ENCODE measurements around the gene CATSPERD.
A peak's percentile ranks its signal among the peaks of the same experiment; 100 is the strongest.
"Not testable (repeated sequence)": the region's sequence is repeated elsewhere in the genome, so short reads cannot be mapped to it uniquely, and the experiment has no call there.

The CATSPERD gene

DNA sequence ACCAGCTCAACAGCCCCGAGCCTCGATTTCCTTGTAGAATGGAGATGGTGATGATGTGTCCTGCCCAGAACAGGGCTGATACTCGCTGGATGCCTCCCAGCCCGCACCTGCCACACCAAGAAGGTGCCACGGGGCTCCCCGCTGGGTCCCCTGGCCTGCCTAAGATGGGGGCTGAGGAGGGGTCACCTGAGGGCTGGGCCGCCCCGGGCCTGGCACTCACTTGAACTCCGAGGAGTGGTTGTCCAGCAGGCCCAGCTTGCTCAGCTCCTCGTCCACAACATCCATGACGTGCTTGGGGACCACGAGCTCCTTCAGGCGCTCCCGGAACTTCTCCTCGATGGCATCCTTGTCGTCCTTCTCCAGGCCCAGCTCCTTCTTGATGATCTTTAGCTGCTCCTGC is 14.9 kb upstream of the CATSPERD start:
- ATAC-seq (no peak), DNase-seq (no peak)
- no peak overlapping the region for H3K4me3 Mint-ChIP-seq

DNA sequence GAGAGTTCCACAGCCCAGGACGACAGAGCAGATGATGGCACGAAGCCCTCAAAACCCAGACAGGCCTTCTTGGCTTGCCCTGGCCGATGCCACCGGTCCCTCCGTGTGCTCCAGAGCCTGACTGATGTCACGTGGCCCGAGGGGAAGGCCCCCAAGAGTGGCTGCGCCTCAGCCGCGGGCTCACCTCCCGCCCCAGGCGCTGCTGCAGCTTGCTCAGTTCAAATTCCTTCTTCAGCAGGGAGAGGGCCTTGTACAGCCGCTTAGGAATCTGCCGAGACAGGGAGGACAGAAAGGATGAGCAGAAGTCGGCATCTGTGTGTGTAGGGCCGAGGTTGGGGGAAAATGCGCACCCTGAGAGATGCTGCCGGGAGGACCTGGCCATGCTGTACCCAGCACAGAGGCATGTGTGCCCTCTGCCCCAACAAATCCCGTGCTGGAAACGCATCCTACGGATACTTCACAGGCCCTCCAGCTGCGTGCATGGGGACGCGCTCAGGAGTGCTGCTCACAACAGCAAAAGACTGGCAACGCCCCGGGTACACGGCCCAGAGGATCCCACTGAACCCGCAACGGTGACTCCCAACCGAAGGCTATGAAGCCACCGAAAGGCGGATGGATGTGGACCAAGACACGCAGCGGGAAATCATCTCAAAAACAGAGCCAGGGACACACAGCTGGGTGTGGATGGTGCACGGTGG is 13.4 kb upstream of the CATSPERD start:
- Mint-ChIP-seq H3K27me3 (no peaks in the 10 kb centered on the region), H3K27ac (peak overlapping the region in 1 of 2 donors; percentile 63), H3K4me1 (no peaks in the 10 kb centered on the region), H3K4me3 (no peak overlapping the region), H3K9me3 (no peaks in the 10 kb centered on the region)
- DNase-seq = no peak
- no peak for ATAC-seq

More for the DNA sequence above, 14.9 kb upstream of the CATSPERD start:
- H3K9me3 Mint-ChIP-seq = no peaks in the 10 kb centered on the region
- H3K4me1 Mint-ChIP-seq = peaks cover 6% of the 10 kb centered on the region
- H3K27me3 Mint-ChIP-seq = no peaks in the 10 kb centered on the region
- peak overlapping the region in 1 of 2 donors; percentile 27 for H3K27ac Mint-ChIP-seq

DNA sequence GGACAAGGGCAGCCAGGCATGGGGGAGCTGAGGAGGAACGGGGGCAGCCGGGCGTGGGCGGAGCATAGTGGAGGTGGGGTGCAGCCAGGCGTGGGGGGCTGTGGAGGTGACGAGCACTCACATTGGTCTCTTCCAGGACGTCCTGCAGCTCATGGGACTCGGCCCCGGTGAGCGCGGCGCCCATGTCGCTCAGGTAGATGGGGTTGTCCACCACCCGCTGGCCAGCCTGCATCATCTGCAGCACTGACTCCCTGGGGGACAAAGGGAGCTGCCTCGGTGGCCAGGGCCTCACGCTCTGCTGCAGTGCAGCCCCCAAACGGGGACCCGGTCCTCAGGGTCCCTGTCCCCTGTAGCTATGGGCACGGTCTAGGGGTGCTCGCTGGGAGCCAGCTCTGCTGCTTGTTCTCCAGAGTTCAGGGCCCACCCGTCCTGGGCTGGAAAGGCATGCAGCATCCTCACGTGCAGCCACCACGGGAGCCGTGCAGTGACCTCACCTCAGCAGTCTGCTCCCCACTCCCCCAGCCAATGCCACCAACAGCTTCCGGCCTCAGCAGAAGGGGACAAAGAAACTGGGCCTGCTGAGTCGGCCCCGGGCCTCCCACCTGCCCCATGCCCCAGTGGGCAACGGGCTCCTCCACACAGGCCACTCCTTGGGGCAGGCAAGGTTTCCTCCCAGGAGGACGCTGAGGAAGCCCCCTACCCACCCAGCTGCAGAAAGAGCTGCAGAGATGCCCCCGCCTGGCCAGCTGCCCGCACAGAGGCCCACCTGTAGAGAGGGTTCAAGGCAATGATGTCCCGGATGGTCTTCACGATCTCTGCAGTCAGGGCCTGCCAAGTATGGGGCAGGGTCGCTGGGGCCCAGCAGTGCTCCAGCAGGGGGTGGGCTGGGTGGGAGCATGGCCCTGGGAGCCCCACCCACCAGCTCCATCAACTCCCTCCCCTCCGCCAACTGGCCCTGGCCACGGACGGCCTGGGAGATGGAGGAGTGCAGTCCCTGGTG is 12.6 kb upstream of the CATSPERD start:
- Mint-ChIP-seq H3K27me3 (no peaks in the 10 kb centered on the region), H3K27ac (no peak overlapping the region), H3K9me3 (no peaks in the 10 kb centered on the region), H3K4me3 (no peak overlapping the region), H3K4me1 (no peaks in the 10 kb centered on the region)
- ATAC-seq = peak; percentile 16
- no peak for DNase-seq

DNA sequence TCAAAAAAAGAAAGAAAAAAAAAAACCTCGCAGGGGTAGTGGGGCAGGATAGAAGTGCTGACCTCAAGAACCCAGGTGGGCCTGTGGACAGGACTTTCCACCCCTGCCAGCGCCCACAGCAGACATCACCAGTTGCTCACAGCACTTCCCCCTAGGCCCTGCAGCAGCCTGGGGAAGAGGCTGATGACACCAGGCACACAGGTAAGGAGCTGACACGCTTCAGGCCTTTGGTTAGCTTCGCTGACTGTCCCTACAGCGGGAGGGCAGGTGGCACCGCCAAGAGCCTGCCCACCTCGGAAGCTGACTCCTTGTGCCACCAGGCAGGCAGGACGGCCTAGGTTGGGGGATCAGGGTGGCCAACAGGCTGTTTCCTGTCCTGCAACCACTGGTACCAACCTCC is 9.4 kb upstream of the CATSPERD start:
- DNase-seq = no peak
- Mint-ChIP-seq H3K4me3 (no peak overlapping the region), H3K4me1 (peaks cover 7% of the 10 kb centered on the region), H3K27ac (peak overlapping the region in 1 of 2 donors; percentile 42), H3K27me3 (no peaks in the 10 kb centered on the region), H3K9me3 (no peaks in the 10 kb centered on the region)
- no peak for ATAC-seq

DNA sequence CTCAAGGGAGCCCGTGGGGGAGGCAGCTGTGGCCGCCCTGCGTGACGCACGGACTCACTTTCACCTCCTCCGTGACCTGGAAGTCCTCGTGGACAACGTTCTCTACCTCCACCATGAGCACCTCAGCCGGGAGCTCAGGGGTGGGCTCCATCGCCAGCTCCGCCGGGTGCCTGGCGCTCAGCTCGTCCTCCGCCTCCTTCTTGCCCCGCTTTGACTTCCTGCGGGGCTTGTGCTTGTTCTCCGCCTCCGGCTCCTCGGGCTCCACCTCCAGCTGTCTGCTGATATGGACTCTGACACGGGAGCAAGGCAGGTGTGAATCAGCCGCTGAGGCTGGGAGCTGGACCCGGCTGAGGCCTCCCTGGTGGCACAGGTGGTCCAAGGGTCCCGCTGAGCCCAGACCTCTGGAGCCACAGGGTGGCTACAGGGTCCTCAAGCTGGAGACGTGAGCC is 8.7 kb upstream of the CATSPERD start:
- ATAC-seq (no peak), DNase-seq (no peak)
- H3K27me3 Mint-ChIP-seq = no peaks in the 10 kb centered on the region
- peaks cover 8% of the 10 kb centered on the region for H3K4me1 Mint-ChIP-seq
- peak overlapping the region in 1 of 2 donors; percentile 63 for H3K27ac Mint-ChIP-seq
- H3K4me3 Mint-ChIP-seq = no peak overlapping the region
- H3K9me3 Mint-ChIP-seq = no peaks in the 10 kb centered on the region

DNA sequence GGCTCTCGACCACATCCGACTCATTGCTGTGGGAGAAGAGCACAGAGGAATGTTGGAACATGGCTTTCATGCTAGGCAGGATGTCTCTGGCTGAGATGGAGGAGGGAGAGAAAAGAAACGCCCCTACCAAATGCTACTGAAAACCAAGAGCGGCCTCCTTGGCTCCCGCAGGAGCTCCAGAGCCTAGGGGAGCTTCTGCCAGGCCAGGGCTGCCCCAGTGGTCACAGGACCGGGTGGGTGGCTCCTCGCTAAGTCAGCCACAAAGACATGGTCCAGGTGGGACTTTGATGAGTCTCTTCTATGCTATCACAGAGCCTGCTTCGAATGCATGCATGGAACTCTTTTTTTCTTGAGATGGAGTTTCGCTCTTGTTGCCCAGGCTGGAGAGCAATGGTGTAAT is 7.2 kb upstream of the CATSPERD start:
- peak overlapping the region in 1 of 2 donors; percentile 48 for H3K27ac Mint-ChIP-seq

DNA sequence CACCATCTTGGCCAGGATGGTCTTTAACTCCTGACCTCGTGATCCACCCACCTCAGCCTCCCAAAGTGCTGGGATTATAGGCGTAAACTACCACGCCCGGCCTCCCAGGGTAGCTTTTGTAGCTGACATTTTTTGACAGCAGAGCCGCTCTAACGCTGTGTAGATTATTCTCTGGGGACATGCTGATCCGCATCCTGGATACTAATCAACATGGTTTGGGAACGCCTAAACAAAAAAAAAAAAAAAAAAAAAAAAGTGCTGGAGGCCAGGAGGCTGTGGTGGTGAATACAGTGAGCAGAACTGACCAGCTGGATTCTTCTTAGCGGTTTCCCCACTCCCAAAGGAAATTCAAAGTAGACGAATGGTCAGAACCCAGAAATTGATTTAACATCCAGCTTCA is 5.6 kb upstream of the CATSPERD start:
- no peaks in the 10 kb centered on the region for H3K9me3 Mint-ChIP-seq
- ATAC-seq (no peak), DNase-seq (no peak)
- no peak overlapping the region for H3K27ac Mint-ChIP-seq
- peaks cover 33% of the 10 kb centered on the region for H3K4me1 Mint-ChIP-seq
- no peak overlapping the region for H3K4me3 Mint-ChIP-seq
- no peaks in the 10 kb centered on the region for H3K27me3 Mint-ChIP-seq

More for the DNA sequence above, 7.2 kb upstream of the CATSPERD start:
- Mint-ChIP-seq H3K9me3 (no peaks in the 10 kb centered on the region), H3K27me3 (no peaks in the 10 kb centered on the region), H3K4me1 (peaks cover 23% of the 10 kb centered on the region), H3K4me3 (no peak overlapping the region)
- ATAC-seq = no peak
- no peak for DNase-seq

DNA sequence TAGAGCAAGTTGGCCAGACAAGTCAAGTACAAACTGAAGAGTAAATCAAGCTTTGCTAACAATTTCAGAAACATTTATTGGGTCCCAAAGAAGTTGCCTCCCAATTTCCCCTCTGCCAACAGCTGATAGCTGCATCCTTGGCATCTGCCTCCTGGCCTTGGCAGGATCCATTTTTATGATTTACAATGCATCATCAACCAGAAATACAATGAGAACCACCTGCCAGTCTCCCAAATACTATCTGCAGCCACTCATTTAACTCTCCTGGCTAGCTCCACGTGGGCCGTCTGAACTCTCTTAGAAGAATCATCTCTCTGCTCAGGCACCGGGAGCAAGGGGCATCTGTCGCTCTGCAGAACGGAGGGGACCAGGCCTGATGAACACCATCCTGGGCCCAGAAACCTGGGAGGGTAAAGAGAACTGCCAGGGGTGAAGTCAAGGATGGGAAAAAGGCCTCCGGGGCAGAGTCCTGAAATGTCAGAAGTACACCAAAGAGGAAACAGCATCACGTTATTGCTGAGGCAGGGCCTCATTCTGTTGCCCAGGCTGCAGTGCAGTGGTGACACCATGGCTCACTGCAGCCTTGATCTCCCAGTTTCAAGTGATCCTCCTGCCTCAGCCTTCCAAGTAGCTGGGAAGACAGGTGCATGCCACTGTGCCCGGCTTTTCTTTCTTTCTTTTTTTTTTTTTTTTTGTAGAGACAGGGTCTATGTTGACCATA is 3.1 kb upstream of the CATSPERD start:
- DNase-seq = no peak
- Mint-ChIP-seq H3K4me3 (peak overlapping the region; percentile 92 to 93), H3K27me3 (no peaks in the 10 kb centered on the region), H3K4me1 (peaks cover 46% of the 10 kb centered on the region), H3K27ac (peak overlapping the region; percentile 100), H3K9me3 (no peaks in the 10 kb centered on the region)
- no peak for ATAC-seq

DNA sequence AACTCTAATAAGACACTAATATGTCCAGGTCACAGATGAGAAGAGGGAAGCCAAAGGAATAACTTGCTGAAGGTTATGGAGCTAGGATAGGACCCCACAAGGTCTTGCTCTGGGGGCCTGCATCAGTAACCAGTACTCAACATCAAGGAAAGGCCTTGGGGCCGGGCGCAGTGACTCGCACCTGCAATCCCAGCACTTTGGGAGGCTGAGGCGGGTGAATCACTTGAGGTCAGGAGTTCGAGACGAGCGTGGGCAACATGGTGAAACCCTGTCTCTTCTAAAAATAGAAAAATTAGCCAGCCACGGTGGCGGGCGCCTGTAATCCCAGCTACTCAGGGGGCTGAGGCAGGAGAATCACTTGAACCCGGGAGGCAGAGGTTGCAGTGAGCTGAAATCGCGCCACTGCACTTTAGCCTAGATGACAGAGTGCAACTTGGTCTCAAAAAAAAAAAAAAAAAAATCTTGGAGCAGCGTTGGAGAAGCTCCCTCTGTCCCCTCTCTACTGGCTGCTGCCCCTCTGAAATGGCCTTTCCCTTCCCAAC is 2.3 kb upstream of the CATSPERD start:
- DNase-seq (peak; percentile 51 to 71), ATAC-seq (no peak)
- Mint-ChIP-seq H3K4me3 (peak overlapping the region; percentile 92 to 93), H3K27me3 (no peaks in the 10 kb centered on the region), H3K4me1 (peaks cover 46% of the 10 kb centered on the region), H3K27ac (peak overlapping the region; percentile 100), H3K9me3 (no peaks in the 10 kb centered on the region)

DNA sequence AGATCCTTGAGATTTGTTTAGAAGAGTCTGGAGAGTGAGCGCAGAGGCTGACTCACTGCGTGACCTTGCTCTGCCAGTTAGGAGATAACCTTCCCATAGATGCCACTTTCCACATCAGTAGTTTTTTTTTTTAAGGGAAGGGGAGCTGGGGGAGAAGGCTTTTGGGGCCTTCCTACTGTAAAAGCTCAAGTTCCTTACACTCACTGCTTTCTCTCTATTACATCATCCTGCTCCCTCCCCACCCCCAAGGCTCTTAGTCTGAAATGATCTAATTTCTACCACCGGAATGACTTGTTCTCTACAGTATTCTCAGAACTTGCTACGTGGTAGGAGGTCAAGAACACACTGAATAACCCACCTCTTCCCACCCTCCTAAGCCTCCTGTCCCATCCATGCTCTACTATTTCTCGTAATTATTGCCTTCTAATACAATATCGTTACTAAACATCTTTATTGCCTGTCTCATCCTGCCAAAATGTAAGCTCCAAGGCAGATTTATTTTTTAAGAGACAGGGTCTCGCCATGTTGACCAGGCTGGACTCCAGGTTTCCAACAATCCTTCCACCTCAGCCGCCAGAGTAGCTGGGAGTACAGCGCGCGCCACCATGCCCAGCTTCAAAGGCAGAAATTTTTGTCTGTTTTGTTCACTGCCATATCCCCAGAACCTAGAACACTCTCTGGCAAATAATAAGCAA is 1.7 kb upstream of the CATSPERD start:
- Mint-ChIP-seq H3K9me3 (no peaks in the 10 kb centered on the region), H3K27ac (peak overlapping the region; percentile 100), H3K4me3 (peak overlapping the region; percentile 92 to 93), H3K27me3 (no peaks in the 10 kb centered on the region), H3K4me1 (peaks cover 43% of the 10 kb centered on the region)
- ATAC-seq (peak; percentile 61), DNase-seq (peak; percentile 72 to 81)

DNA sequence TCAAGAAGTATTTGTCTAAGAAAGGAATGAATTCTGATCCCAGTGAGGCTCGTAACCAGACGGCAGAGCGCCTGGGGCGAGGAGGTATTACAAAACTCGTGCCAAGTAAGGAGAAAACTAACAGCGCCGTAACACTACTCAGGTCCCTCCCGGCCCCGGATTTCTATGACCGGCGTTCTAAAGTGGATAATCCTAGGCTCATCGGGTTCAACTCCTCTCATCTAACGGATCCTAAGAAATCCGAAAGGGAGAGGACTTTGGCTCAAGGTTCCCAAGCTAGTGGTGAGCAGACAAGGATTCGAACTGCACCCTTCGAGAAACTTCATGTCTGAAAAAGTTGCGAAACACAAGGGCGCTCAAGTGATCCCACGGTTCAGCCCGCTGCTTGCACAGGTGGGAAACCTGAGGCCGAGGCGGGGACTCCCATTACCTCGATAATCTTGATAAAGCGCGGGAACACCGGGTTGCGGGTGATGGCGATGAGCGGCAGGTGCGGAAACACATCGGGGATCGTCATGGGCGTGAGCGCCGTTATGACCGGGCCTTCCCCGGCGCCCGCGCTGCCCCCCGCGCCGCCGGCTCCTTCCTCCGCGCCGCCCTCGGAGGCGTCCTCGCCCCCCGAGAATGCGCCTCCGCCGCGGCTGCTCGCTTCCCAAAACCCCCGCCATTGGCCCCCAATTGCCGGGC is 1.0 kb upstream of the CATSPERD start:
- H3K27ac Mint-ChIP-seq = peak overlapping the region; percentile 100
- ATAC-seq = peak; percentile 5
- H3K4me1 Mint-ChIP-seq = peaks cover 39% of the 10 kb centered on the region
- no peaks in the 10 kb centered on the region for H3K9me3 Mint-ChIP-seq
- peak; percentile 60 to 62 for DNase-seq
- no peaks in the 10 kb centered on the region for H3K27me3 Mint-ChIP-seq
- peak overlapping the region; percentile 92 to 93 for H3K4me3 Mint-ChIP-seq

DNA sequence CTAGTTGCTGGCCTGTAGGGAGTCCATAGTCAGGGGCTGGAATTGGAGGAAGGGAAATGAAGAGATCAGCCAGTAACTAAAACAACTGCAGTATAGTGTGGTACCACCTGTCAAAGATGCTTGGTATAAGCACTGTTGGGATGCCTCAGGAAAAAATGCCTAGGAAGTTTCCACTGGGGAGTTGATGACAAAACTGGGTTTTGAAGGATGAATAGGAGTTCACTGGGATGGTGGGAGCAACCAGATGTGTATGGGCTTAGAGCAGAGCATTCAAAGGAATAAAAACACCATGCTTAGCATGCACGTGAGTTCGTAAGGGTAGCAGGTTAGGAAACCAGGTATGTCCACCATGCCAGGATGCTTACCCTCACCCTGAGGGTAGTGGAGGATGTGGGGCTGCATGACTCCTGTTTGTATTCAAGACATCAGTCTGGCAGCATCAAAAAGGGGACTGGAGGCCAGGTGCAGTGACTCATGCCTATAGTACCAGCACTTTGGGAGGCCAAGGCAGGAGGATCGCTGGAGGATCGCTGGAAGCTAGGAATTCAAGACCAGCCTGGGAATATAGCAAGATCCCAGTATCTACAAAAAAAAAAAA is 7.1 kb downstream of the CATSPERD start:
- no peaks in the 10 kb centered on the region for H3K9me3 Mint-ChIP-seq
- no peak overlapping the region for H3K4me3 Mint-ChIP-seq
- ATAC-seq (no peak), DNase-seq (no peak)
- H3K27me3 Mint-ChIP-seq = peaks cover 16% of the 10 kb centered on the region
- peak overlapping the region in 1 of 2 donors; percentile 78 for H3K27ac Mint-ChIP-seq
- H3K4me1 Mint-ChIP-seq = no peaks in the 10 kb centered on the region

DNA sequence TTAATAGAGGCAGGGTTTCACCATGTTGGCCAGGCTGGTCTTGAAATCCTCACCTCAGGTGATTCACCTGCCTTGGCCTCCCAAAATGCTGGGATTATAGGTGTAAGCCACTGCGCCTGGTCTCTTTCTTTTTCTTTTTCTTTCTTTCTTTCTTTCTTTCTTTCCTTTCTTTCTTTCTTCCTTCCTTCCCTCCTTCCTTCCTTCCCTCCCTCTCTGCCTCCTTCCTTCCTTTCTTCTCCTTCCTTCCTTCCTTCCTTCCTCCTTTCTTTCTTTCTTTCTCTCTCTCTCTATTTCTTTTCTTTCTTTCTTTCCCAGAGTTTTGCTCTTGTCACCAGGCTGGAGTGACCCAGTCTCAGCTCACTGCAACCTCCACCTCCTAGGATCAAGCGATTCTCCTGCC is 12.7 kb downstream of the CATSPERD start:
- not testable (repeated sequence) for H3K4me1 Mint-ChIP-seq, H3K27ac Mint-ChIP-seq, H3K9me3 Mint-ChIP-seq, H3K4me3 Mint-ChIP-seq, DNase-seq, H3K27me3 Mint-ChIP-seq, ATAC-seq

DNA sequence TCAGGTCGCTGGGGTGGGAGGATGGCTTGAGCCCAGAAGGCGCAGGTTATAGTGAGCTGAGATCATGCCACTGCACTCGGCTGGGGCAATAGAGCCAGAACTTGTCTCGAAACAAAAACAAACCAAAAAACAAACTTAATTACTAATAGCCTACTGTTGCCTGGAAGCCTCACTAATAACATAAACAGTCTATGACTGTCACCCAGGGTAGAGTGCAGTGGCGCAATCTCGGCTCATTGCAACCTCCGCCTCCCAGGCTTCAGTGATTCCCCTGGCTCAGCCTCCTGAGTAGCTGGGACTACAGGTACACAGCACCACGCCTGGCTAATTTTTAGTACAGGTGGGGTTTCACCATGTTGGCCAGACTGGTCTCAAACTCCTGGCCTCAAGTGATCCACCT is 18.0 kb downstream of the CATSPERD start:
- no peaks in the 10 kb centered on the region for H3K9me3 Mint-ChIP-seq
- DNase-seq (no peak), ATAC-seq (no peak)
- H3K27me3 Mint-ChIP-seq = no peaks in the 10 kb centered on the region
- H3K4me3 Mint-ChIP-seq = no peak overlapping the region
- H3K4me1 Mint-ChIP-seq = no peaks in the 10 kb centered on the region
- H3K27ac Mint-ChIP-seq = no peak overlapping the region
